Measurements from ENCODE around the gene SRP68. TPM values are rescaled to one million over a fixed set of nuclear protein-coding genes. Genes with fewer than 3 reads are reported as not detected.

Gene SRP68
- total RNA-seq, 1 donor from 2014 or later: 74.3 TPM

- Mint-ChIP-seq H3K36me3 (ENCODE audit: low read depth, unreplicated experiment) (peaks cover 4% of the 10 kb centered on the region), H3K27ac (ENCODE audit: unreplicated experiment) (peak overlapping the region; percentile 58), H3K27me3 (ENCODE audit: low read depth, unreplicated experiment) (peaks cover 52% of the 10 kb centered on the region), H3K9me3 (ENCODE audit: unreplicated experiment) (no peaks in the 10 kb centered on the region), H3K4me1 (ENCODE audit: low read depth, unreplicated experiment) (peaks cover 9% of the 10 kb centered on the region), H3K4me3 (ENCODE audit: unreplicated experiment) (no peak overlapping the region)
- no peak for DNase-seq (ENCODE audit: low read depth)
- no peak for FAIRE-seq
- no peak overlapping the region for H3K9ac ChIP-seq (ENCODE audit: low read length)
- H3K4me2 ChIP-seq (ENCODE audit: low read length): peak overlapping the region; percentile 26
- H3K36me3 ChIP-seq (ENCODE audit: insufficient read depth, low read length): no peaks in the 10 kb centered on the region
- H4K20me1 ChIP-seq (ENCODE audit: insufficient read depth, low read length): peaks cover 28% of the 10 kb centered on the region
- no peak overlapping the region for H3K4me3 ChIP-seq (ENCODE audit: insufficient read depth, low read depth, low read length)
- peaks cover 13% of the 10 kb centered on the region for H3K4me1 ChIP-seq (ENCODE audit: insufficient read depth, low read length)
- H3K9me3 ChIP-seq (ENCODE audit: insufficient read depth, low read depth, low read length): no peaks in the 10 kb centered on the region
- TF ChIP-seq EZH2 (IDR thresholded peaks at IDR 0.05; ENCODE audit: insufficient read depth, low read length) (peak; percentile 79), CTCF (IDR thresholded peaks at IDR 0.05; ENCODE audit: insufficient read depth, low read depth, low read length) (no peak)
- H3K79me2 ChIP-seq (ENCODE audit: insufficient read depth, low read length): peaks cover 7% of the 10 kb centered on the region
- H2AFZ ChIP-seq (ENCODE audit: low read depth, low read length): no peak overlapping the region
- H3K27me3 ChIP-seq (ENCODE audit: insufficient read depth, low read length): peaks cover 71% of the 10 kb centered on the region
- no peak overlapping the region for H3K27ac ChIP-seq (ENCODE audit: low read depth, low read length)
Measured at GRCh38 chr17:76076765-76077583, 4.7 kb upstream of the SRP68 start.

GRCh38 chr17:76076146-76076764 is 3.9 kb upstream of the SRP68 start:
- DNase-seq (ENCODE audit: low read depth) (no peak), FAIRE-seq (no peak)
- TF ChIP-seq CTCF (IDR thresholded peaks at IDR 0.05; ENCODE audit: insufficient read depth, low read depth, low read length) (no peak), EZH2 (IDR thresholded peaks at IDR 0.05; ENCODE audit: insufficient read depth, low read length) (peak; percentile 14)
- no peaks in the 10 kb centered on the region for H3K9me3 Mint-ChIP-seq (ENCODE audit: unreplicated experiment)
- peaks cover 14% of the 10 kb centered on the region for H3K79me2 ChIP-seq (ENCODE audit: insufficient read depth, low read length)
- peaks cover 16% of the 10 kb centered on the region for H3K4me1 ChIP-seq (ENCODE audit: insufficient read depth, low read length)
- H3K9me3 ChIP-seq (ENCODE audit: insufficient read depth, low read depth, low read length): no peaks in the 10 kb centered on the region
- no peak overlapping the region for H3K27ac ChIP-seq (ENCODE audit: low read depth, low read length)
- peaks cover 52% of the 10 kb centered on the region for H3K27me3 Mint-ChIP-seq (ENCODE audit: low read depth, unreplicated experiment)
- H3K4me1 Mint-ChIP-seq (ENCODE audit: low read depth, unreplicated experiment): peaks cover 10% of the 10 kb centered on the region
- no peak overlapping the region for H3K27ac Mint-ChIP-seq (ENCODE audit: unreplicated experiment)
- no peak overlapping the region for H3K4me2 ChIP-seq (ENCODE audit: low read length)
- no peaks in the 10 kb centered on the region for H3K36me3 ChIP-seq (ENCODE audit: insufficient read depth, low read length)
- no peak overlapping the region for H2AFZ ChIP-seq (ENCODE audit: low read depth, low read length)
- no peak overlapping the region for H3K4me3 ChIP-seq (ENCODE audit: insufficient read depth, low read depth, low read length)
- peaks cover 35% of the 10 kb centered on the region for H4K20me1 ChIP-seq (ENCODE audit: insufficient read depth, low read length)
- H3K4me3 Mint-ChIP-seq (ENCODE audit: unreplicated experiment): no peak overlapping the region
- H3K27me3 ChIP-seq (ENCODE audit: insufficient read depth, low read length): peaks cover 71% of the 10 kb centered on the region
- H3K36me3 Mint-ChIP-seq (ENCODE audit: low read depth, unreplicated experiment): peaks cover 4% of the 10 kb centered on the region
- no peak overlapping the region for H3K9ac ChIP-seq (ENCODE audit: low read length)

Data from astrocyte (in vitro differentiated cells and primary cell).